Heart left ventricle (tissue), 16 donors: Measurements from ENCODE around the gene ZNF503. TPM values are rescaled to one million over a fixed set of nuclear protein-coding genes. Genes with fewer than 3 reads are reported as not detected.

Experiments used
- ATAC-seq, 4 donors: fragments of 200-7000 bp; cut with Tn5 transposase; one replicate each; pipeline ENCODE4 v1.9.1; 2020 to 2022; ENCODE audit warnings: moderate library complexity in 4 of 4, mild to moderate bottlenecking in 3 of 4, moderate number of reproducible peaks in 1 of 4
- DNase-seq, 5 donors: peaks; one replicate each; pipeline ENCODE4 v3.0.0-alpha.2; 2020
- H3K27ac ChIP-seq, 12 donors: fragments of 200-600 bp; sonication (generic) in 4 of 12; one replicate each; pipeline versions ENCODE4 v1.5.0 to v1.8.0; 2016 to 2022; ENCODE audit warnings: mild to moderate bottlenecking in 2 of 12
- H3K27me3 ChIP-seq, 9 donors: fragments of 200-600 bp; sonication (generic) in 2 of 9; one replicate each; pipeline versions ENCODE4 v1.5.1 to v1.8.0; 2016 to 2022; ENCODE audit warnings: mild to moderate bottlenecking in 3 of 9
- H3K36me3 ChIP-seq, 9 donors: fragments of 200-600 bp; sonication (generic) in 2 of 9; one replicate each; pipeline versions ENCODE4 v1.5.0 to v1.8.0; 2018 to 2022; ENCODE audit warnings: mild to moderate bottlenecking in 2 of 9
- H3K4me1 ChIP-seq, 12 donors: fragments of 200-600 bp; sonication (generic) in 4 of 12; one replicate each; pipeline versions ENCODE4 v1.5.0 to v1.8.0; 2016 to 2022; ENCODE audit warnings: mild to moderate bottlenecking in 3 of 12
- H3K4me3 ChIP-seq, 12 donors: fragments of 200-600 bp; sonication (generic) in 4 of 12; one replicate each; pipeline versions ENCODE4 v1.5.0 to v1.8.0; 2017 to 2022; ENCODE audit warnings: mild to moderate bottlenecking in 9 of 12, moderate library complexity in 4 of 12
- H3K9me3 ChIP-seq, 12 donors: fragments of 200-600 bp; sonication (generic) in 4 of 12; one replicate each; pipeline versions ENCODE4 v1.5.0 to v1.8.0; 2016 to 2022; ENCODE audit warnings: mild to moderate bottlenecking in 1 of 12
- CTCF ChIP-seq, 12 donors: fragments of 200-600 bp; sonication (generic) in 4 of 12; IDR thresholded peaks; one replicate each; pipeline versions ENCODE4 v1.5.0 to v1.8.0; 2018 to 2022; ENCODE audit warnings: antibody characterized with exemption in 12 of 12, mild to moderate bottlenecking in 5 of 12
- POLR2A ChIP-seq, 2 donors: fragments of 450-650 bp; IDR thresholded peaks; one replicate each; pipeline ENCODE4 v1.6.1; 2017; ENCODE audit warnings: antibody characterized with exemption in 2 of 2, mild to moderate bottlenecking in 2 of 2, moderate library complexity in 2 of 2
- WGBS, 4 donors: extraction: QIAGEN DNeasy Blood & Tissue Kit in 2 of 4; methylation state at CpG; one replicate each; pipeline versions ENCODE4 v1.1.5 to v1.1.7; 2013 to 2018; 5-methylcytosine and 5-hydroxymethylcytosine counted together
- intact Hi-C, 10 donors: fragments of 100-400 bp; cut with DNase I; formaldehyde crosslinking; loops; one replicate each; pipeline versions ENCODE4 v1.11.1 to v1.14.2; 2022
- polyA plus RNA-seq, 2 donors: library from polyadenylated mRNA; stranded (reverse); fragments of 200-250 nt; gene quantifications; one replicate each; pipeline ENCODE4 v1.2.3, GENCODE V29; 2013
- total RNA-seq, 9 donors: library from RNA; depleted of rRNA in 2 of 9; stranded (reverse); fragments of >200 nt in 2 of 9; fragmentation: NEBNext Ultra II Directional in 3 of 9; extraction: Animal tissue kit (Norgen Biotek cat#: 25700) in 3 of 9; gene quantifications; one replicate each; pipeline versions ENCODE4 v1.1.0 to v1.2.4, GENCODE V29; 2016 to 2023
- donor health status: ischemic (EF 13 %, LVEDD 7.1; RV severe dilation, severe dysfunction).
- donor health status: healthy with polysubstance abuse.
- donor health status: DM: no; HTN: yes; CAD: no.
- donor health status: DM: no; HTN: no; CAD: no.
- donor health status: ischemic (EF 25% LVEDD 6.9; RV normal size, moderate dysfunction).
- donor health status: ischemic (EF 25% LVEDD 5.7; RV mildly dilated, moderate dysfunction).
- donor health status: healthy.
- donor health status: DM: yes; HTN: yes; CAD: no.
- donor health status: ischemic (EF 35%, LVEDD 5.7; RV mildly dilated, moderate dysfunction).
- donor health status: nonischemic (EF 11% LVEDD 7.7; RV severe dilation, severe dysfunction).
- donor health status: DM: yes; HTN: yes; CAD: no.
- donor health status: PGD.
- donor health status: ischemic (EF 29% LVEDD 5.4; RV normal size, mild dysfunction).
- donor health status: nonischemic (EF 23%, LVEDD 6.1; RV moderate dilation, normal function).

ZNF503 gene
- total and polyA plus RNA-seq, 11 donors, result 3.4 to 8.6 (median 7.1) TPM

- WGBS, 4 donors, result 92 to 95% (median 94%) methylated on average over 4 of the region's 4 CpGs
- ATAC-seq (no peak), DNase-seq (no peak)
- H3K9me3 ChIP-seq, result peaks cover 0 to 27% (median 12%) of the 10 kb centered on the region in 12 donors
- no peak overlapping the region for H3K4me3 ChIP-seq
- intact Hi-C loops, result no loop called here
- no peak overlapping the region for H3K27ac ChIP-seq
- peaks cover 0 to 13% (median 0%) of the 10 kb centered on the region in 9 donors for H3K36me3 ChIP-seq
- TF ChIP-seq CTCF (IDR thresholded peaks at IDR 0.05), result no peak
- no peak for TF ChIP-seq POLR2A (IDR thresholded peaks at IDR 0.05)
- H3K4me1 ChIP-seq, result peaks cover 0 to 5% (median 0%) of the 10 kb centered on the region in 12 donors
- no peaks in the 10 kb centered on the region for H3K27me3 ChIP-seq
Observed at GRCh38 chr10:75439811-75440210, 38.2 kb upstream of the ZNF503 start.

- intact Hi-C loops, result no loop called here
- no peak for DNase-seq
- peaks cover 0 to 11% (median 0%) of the 10 kb centered on the region in 9 donors for H3K36me3 ChIP-seq
- H3K27me3 ChIP-seq, result no peaks in the 10 kb centered on the region
- 68 to 79% (median 77%) methylated on average over 3 of the region's 3 CpGs for WGBS, 4 donors
- ATAC-seq, result peak in 1 of 4 donors; percentile 58
- H3K4me1 ChIP-seq, result peaks cover 0 to 7% (median 0%) of the 10 kb centered on the region in 12 donors
- H3K9me3 ChIP-seq, result peaks cover 0 to 12% (median 5%) of the 10 kb centered on the region in 12 donors
- no peak overlapping the region for H3K27ac ChIP-seq
- no peak overlapping the region for H3K4me3 ChIP-seq
- TF ChIP-seq CTCF (IDR thresholded peaks at IDR 0.05) (no peak), POLR2A (IDR thresholded peaks at IDR 0.05) (no peak)
Observed at GRCh38 chr10:75438275-75438674, 36.7 kb upstream of the ZNF503 start.

DNA sequence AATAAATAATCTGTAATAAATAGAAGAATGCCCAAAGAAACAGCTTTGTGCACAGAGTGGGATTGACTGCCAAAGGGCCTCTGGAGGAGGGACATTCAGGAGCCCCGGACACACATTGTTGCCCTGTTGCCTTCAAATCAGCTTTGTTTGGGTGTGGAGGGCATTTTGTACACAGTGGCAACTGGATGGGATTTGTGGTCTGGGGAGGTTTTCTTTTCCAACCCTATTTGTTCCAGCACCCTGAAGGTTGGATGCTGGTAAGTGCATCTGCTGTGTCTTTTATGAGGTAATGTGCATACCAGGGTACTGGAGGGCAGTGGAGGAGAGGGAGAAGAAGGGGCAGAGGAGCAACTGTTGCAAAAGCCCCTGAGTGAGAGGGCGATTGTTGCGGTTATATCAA lies 36.1 kb upstream of the ZNF503 start:
- 92 to 99% (median 96%) methylated on average over 3 of the region's 3 CpGs for WGBS, 4 donors
- peaks cover 0 to 6% (median 1%) of the 10 kb centered on the region in 12 donors for H3K9me3 ChIP-seq
- no peak overlapping the region for H3K27ac ChIP-seq
- H3K4me3 ChIP-seq, result no peak overlapping the region
- peaks cover 0 to 11% (median 0%) of the 10 kb centered on the region in 9 donors for H3K36me3 ChIP-seq
- H3K4me1 ChIP-seq, result peaks cover 0 to 12% (median 0%) of the 10 kb centered on the region in 12 donors
- ATAC-seq (no peak), DNase-seq (no peak)
- H3K27me3 ChIP-seq, result no peaks in the 10 kb centered on the region
- intact Hi-C loops, result no loop called here
- TF ChIP-seq POLR2A (IDR thresholded peaks at IDR 0.05) (no peak), CTCF (IDR thresholded peaks at IDR 0.05) (no peak)

- Histone ChIP-seq H3K4me1 (peaks cover 0 to 20% (median 5%) of the 10 kb centered on the region in 12 donors), H3K36me3 (peaks cover 0 to 11% (median 0%) of the 10 kb centered on the region in 9 donors), H3K27me3 (no peaks in the 10 kb centered on the region), H3K27ac (no peak overlapping the region), H3K4me3 (no peak overlapping the region), H3K9me3 (no peaks in the 10 kb centered on the region)
- ATAC-seq (no peak), DNase-seq (no peak)
- intact Hi-C loops, result no loop called here
- TF ChIP-seq CTCF (IDR thresholded peaks at IDR 0.05), result no peak
- no peak for TF ChIP-seq POLR2A (IDR thresholded peaks at IDR 0.05)
Observed at GRCh38 chr10:75436896-75437295, 35.3 kb upstream of the ZNF503 start.
